IMR-90 (cell line): Measurements from ENCODE around the gene METRNL. TPM values are rescaled to one million over a fixed set of nuclear protein-coding genes. Genes with fewer than 3 reads are reported as not detected.

Source experiments
- ATAC-seq: fragments of 200-7000 bp; cut with Tn5 transposase; 2 replicates; pipeline ENCODE4 v1.9.1; 2020; ENCODE audit warnings: low read depth, mild to moderate bottlenecking, moderate library complexity
- BruUV-seq: library from RNA; stranded (reverse); fragments of 400-500 nt; replicated peaks from 2 replicates; lab custom pipeline; 2021; lab: Mats Ljungman, UMichigan
- CTCF ChIA-PET: fragments of 300-600 bp; formaldehyde crosslinking; extraction: SDS; loops from one replicate; lab custom pipeline; 2021; ENCODE audit warnings: antibody characterized with exemption; lab: Yijun Ruan, JAX
- POLR2A ChIA-PET: fragments of 300-600 bp; sonication (Branson Sonifier 250); formaldehyde crosslinking; loops from one replicate; lab custom pipeline; 2022; ENCODE audit warnings: antibody characterized with exemption; ENCODE audit not compliant: unreplicated experiment; lab: Charles Lee
- DNase-seq: peaks from one replicate; pipeline ENCODE4 v3.0.0; 2013
- H2AFZ ChIP-seq: replicated peaks from 2 replicates; pipeline ENCODE3; 2013; ENCODE audit warnings: low read length, mild to moderate bottlenecking; ENCODE audit not compliant: poor library complexity
- H2AK5ac ChIP-seq: 2 replicates; pipeline ENCODE4 v1.6.1; 2013; ENCODE audit warnings: low read depth, low read length, inconsistent platforms
- H2AK9ac ChIP-seq: replicated peaks from 2 replicates; pipeline ENCODE3; 2013; ENCODE audit warnings: mild to moderate bottlenecking, low read depth, low read length, moderate library complexity; ENCODE audit not compliant: poor library complexity
- H2BK120ac ChIP-seq: 2 replicates; pipeline ENCODE4 v1.6.1; 2013; ENCODE audit warnings: low read depth, low read length, inconsistent platforms
- H2BK15ac ChIP-seq: 3 replicates; pipeline ENCODE4 v1.6.1; 2013; ENCODE audit warnings: low read depth, low read length, inconsistent platforms
- H2BK20ac ChIP-seq: 2 replicates; pipeline ENCODE4 v1.6.1; 2013; ENCODE audit warnings: low read depth, mild to moderate bottlenecking, inconsistent platforms, low read length, moderate library complexity
- H2BK5ac ChIP-seq: 2 replicates; pipeline ENCODE4 v1.6.1; 2013; ENCODE audit warnings: mild to moderate bottlenecking, low read depth, low read length, inconsistent platforms; ENCODE audit not compliant: poor library complexity, severe bottlenecking
- H3K14ac ChIP-seq: replicated peaks from 2 replicates; pipeline ENCODE4 v1.6.1; 2013; ENCODE audit warnings: low read depth, low read length, inconsistent platforms
- H3K18ac ChIP-seq: 2 replicates; pipeline ENCODE4 v1.6.1; 2013; ENCODE audit warnings: low read depth, low read length, control low read depth
- H3K23ac ChIP-seq: 2 replicates; pipeline ENCODE4 v1.6.1; 2013; ENCODE audit warnings: low read depth, low read length, inconsistent platforms
- H3K27ac ChIP-seq: 2 replicates; pipeline ENCODE4 v1.5.1; 2013; ENCODE audit warnings: mild to moderate bottlenecking, control low read depth, low read length; ENCODE audit not compliant: insufficient read depth
- H3K27me3 ChIP-seq: 2 replicates; pipeline ENCODE4 v1.6.1; 2013; ENCODE audit warnings: low read length; ENCODE audit not compliant: control insufficient read depth, insufficient read depth
- H3K36me3 ChIP-seq: 2 replicates; pipeline ENCODE4 v1.6.1; 2013; ENCODE audit warnings: low read length, mixed read lengths; ENCODE audit not compliant: control insufficient read depth, insufficient read depth
- H3K4ac ChIP-seq: 2 replicates; pipeline ENCODE4 v1.6.1; 2013; ENCODE audit warnings: low read depth, low read length, inconsistent platforms
- H3K4me1 ChIP-seq: 2 replicates; pipeline ENCODE4 v1.6.1; 2013; ENCODE audit warnings: low read length, mixed read lengths; ENCODE audit not compliant: control insufficient read depth, insufficient read depth
- H3K4me2 ChIP-seq: 2 replicates; pipeline ENCODE4 v1.6.1; 2013; ENCODE audit warnings: low read depth, mild to moderate bottlenecking, control low read depth, low read length, moderate library complexity
- H3K4me3 ChIP-seq: 2 replicates; pipeline ENCODE4 v1.5.1; 2013; ENCODE audit warnings: low read depth, mild to moderate bottlenecking, control low read depth, low read length, moderate library complexity; ENCODE audit not compliant: insufficient read depth
- H3K56ac ChIP-seq: 2 replicates; pipeline ENCODE4 v1.6.1; 2013; ENCODE audit warnings: low read length, inconsistent platforms; ENCODE audit not compliant: insufficient read depth; ENCODE audit errors: extremely low read depth
- H3K79me1 ChIP-seq, 2 experiments: 2 replicates each; pipeline ENCODE4 v1.6.1; 2013; ENCODE audit warnings: low read length in 2 of 2, inconsistent platforms in 1 of 2, low read depth in 1 of 2
- H3K9ac ChIP-seq: 2 replicates; pipeline ENCODE4 v1.6.1; 2013; ENCODE audit warnings: low read depth, low read length, control low read depth
- H3K9me1 ChIP-seq: 2 replicates; pipeline ENCODE4 v1.6.1; 2013; ENCODE audit warnings: low read length, inconsistent platforms; ENCODE audit not compliant: insufficient read depth
- H3K9me3 ChIP-seq: 2 replicates; pipeline ENCODE4 v1.6.1; 2013; ENCODE audit warnings: low read length; ENCODE audit not compliant: control insufficient read depth, insufficient read depth
- H4K20me1 ChIP-seq: 2 replicates; pipeline ENCODE4 v1.6.1; 2013; ENCODE audit warnings: low read length, inconsistent platforms; ENCODE audit not compliant: insufficient read depth
- H4K5ac ChIP-seq: 2 replicates; pipeline ENCODE4 v1.6.1; 2013; ENCODE audit warnings: mild to moderate bottlenecking, low read depth, low read length, control low read depth
- H4K8ac ChIP-seq, 2 experiments: 2 replicates each; pipeline ENCODE4 v1.6.1; 2013; ENCODE audit warnings: low read depth in 2 of 2, low read length in 2 of 2, control low read depth in 1 of 2, inconsistent platforms in 1 of 2
- H4K91ac ChIP-seq: 2 replicates; pipeline ENCODE4 v1.6.1; 2013; ENCODE audit warnings: low read depth, low read length, inconsistent platforms; ENCODE audit not compliant: insufficient read depth
- CEBPB ChIP-seq: IDR thresholded peaks from 2 replicates; pipeline ENCODE4 v1.6.1; 2012; ENCODE audit warnings: low read depth, low read length, improper control_type of control experiment
- CHD1 ChIP-seq: IDR thresholded peaks from 2 replicates; pipeline ENCODE4 v1.6.1; 2012; ENCODE audit warnings: low read depth, low read length, improper control_type of control experiment
- FOS ChIP-seq: fragments of 150-350 bp; IDR thresholded peaks from 2 replicates; pipeline ENCODE4 v1.6.1; 2016; ENCODE audit warnings: low read depth, low read length
- MAZ ChIP-seq: IDR thresholded peaks from 2 replicates; pipeline ENCODE4 v1.6.1; 2012; ENCODE audit warnings: low read depth, mild to moderate bottlenecking, low read length, improper control_type of control experiment, moderate library complexity, borderline replicate concordance
- RFX5 ChIP-seq: IDR thresholded peaks from 2 replicates; pipeline ENCODE4 v1.8.0; 2012; ENCODE audit warnings: low read depth, mild to moderate bottlenecking, low read length, moderate library complexity
- USF2 ChIP-seq: fragments of 150-350 bp; IDR thresholded peaks from 2 replicates; pipeline ENCODE4 v1.6.1; 2017; ENCODE audit warnings: mild to moderate bottlenecking, antibody characterized with exemption, low read length, low read depth
- WGBS, 2 experiments: methylation state at CpG; one replicate each; pipeline versions ENCODE4 v1.1.5 to v1.1.7; 2013; ENCODE audit warnings: missing lambda C conversion rate in 2 of 2; ENCODE audit not compliant: insufficient read length in 1 of 2; ENCODE audit errors: extremely low coverage in 2 of 2; 5-methylcytosine and 5-hydroxymethylcytosine counted together
- dilution Hi-C: fragments of 300-500 bp; cut with HindIII; formaldehyde crosslinking; loops from one replicate; pipeline ENCODE4 v1.14.3; 2018; ENCODE audit warnings: low sequenced_read_pairs; ENCODE audit not compliant: unreplicated experiment
- in situ Hi-C: fragments of 300-500 bp; cut with MboI; formaldehyde crosslinking; loops from 3 replicates; pipeline ENCODE4 v1.14.3; 2019; ENCODE audit warnings: low sequenced_read_pairs, inconsistent platforms, mixed read lengths
- intact Hi-C: fragments of 100-400 bp; cut with micrococcal nuclease; formaldehyde crosslinking; loops from 2 replicates; pipeline ENCODE4 v1.10.0; 2022
- polyA plus RNA-seq, 3 experiments: library from polyadenylated mRNA; depleted of rRNA; stranded (reverse); fragments of >200 nt; gene quantifications; 2 replicates each; pipeline ENCODE4 v1.2.3, GENCODE V29; 2012; ENCODE audit warnings: low replicate concordance in 1 of 3
- total RNA-seq: library from RNA; depleted of rRNA; stranded (reverse); fragments of >200 nt; gene quantifications from 2 replicates; pipeline ENCODE4 v1.2.3, GENCODE V29; 2012
- TF ChIP-seq, protein P1 (sequence below): fragments of 150-350 bp; IDR thresholded peaks from 2 replicates; pipeline ENCODE4 v1.6.1; 2016; ENCODE audit warnings: low read depth, mild to moderate bottlenecking, low read length, moderate library complexity, borderline replicate concordance

METRNL gene
- total and polyA plus RNA-seq, 2 of the 4 experiments (the other 2 are of a cell fraction): 17.9 to 48.2 TPM

- POLR2A ChIA-PET: no interaction called here
These were observed 35.3 kb downstream of the METRNL start for GRCh38 chr17:83114706-83115105.

More at GRCh38 chr17:83114706-83115105, 35.3 kb downstream of the METRNL start:
- TF ChIP-seq FOS (no peak), CHD1 (no peak), USF2 (no peak), RFX5 (no peak), CEBPB (no peak), MAZ (no peak)
- TF ChIP-seq, protein P1, sequence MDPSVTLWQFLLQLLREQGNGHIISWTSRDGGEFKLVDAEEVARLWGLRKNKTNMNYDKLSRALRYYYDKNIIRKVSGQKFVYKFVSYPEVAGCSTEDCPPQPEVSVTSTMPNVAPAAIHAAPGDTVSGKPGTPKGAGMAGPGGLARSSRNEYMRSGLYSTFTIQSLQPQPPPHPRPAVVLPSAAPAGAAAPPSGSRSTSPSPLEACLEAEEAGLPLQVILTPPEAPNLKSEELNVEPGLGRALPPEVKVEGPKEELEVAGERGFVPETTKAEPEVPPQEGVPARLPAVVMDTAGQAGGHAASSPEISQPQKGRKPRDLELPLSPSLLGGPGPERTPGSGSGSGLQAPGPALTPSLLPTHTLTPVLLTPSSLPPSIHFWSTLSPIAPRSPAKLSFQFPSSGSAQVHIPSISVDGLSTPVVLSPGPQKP: no peak
- BruUV-seq: no TSS peak
- H3K9me3 ChIP-seq: no peaks in the 10 kb centered on the region
- H4K5ac ChIP-seq: no peak overlapping the region
- no peaks in the 10 kb centered on the region for H4K20me1 ChIP-seq
- H3K14ac ChIP-seq: no peak overlapping the region
- CTCF ChIA-PET: no interaction called here
- no peak overlapping the region for H3K18ac ChIP-seq
- H2BK15ac ChIP-seq: no peak overlapping the region
- H4K8ac ChIP-seq: no peak overlapping the region
- intact Hi-C loops (no loop called here), in situ Hi-C loops (no loop called here), dilution Hi-C loops (no loop called here)
- H3K36me3 ChIP-seq: no peaks in the 10 kb centered on the region
- no peak overlapping the region for H3K56ac ChIP-seq
- H3K27ac ChIP-seq: no peak overlapping the region
- peaks cover 7% of the 10 kb centered on the region for H3K9me1 ChIP-seq
- no peak overlapping the region for H3K4me2 ChIP-seq
- H3K4ac ChIP-seq: no peak overlapping the region
- no peak overlapping the region for H3K4me3 ChIP-seq
- no peak overlapping the region for H2AK5ac ChIP-seq
- H3K79me1 ChIP-seq: no peaks in the 10 kb centered on the region
- H3K9ac ChIP-seq: no peak overlapping the region
- no peak overlapping the region for H2BK120ac ChIP-seq
- H3K23ac ChIP-seq: no peak overlapping the region
- peaks cover 12% of the 10 kb centered on the region for H3K4me1 ChIP-seq
- 84% methylated on average over 12 of the region's 15 CpGs; no CpG with 5 or more reads in 1 of the 2 experiments for WGBS, 2 experiments
- H2AK9ac ChIP-seq: no peak overlapping the region
- no peak for ATAC-seq
- H4K91ac ChIP-seq: no peak overlapping the region; the same call in 1 of the 2 replicates
- DNase-seq: no peak
- H3K27me3 ChIP-seq: peaks cover 11% of the 10 kb centered on the region; the same call in 1 of the 2 replicates
- no peak overlapping the region for H2BK5ac ChIP-seq
- no peak overlapping the region for H2BK20ac ChIP-seq
- no peak overlapping the region for H2AFZ ChIP-seq
